ENCODE measurements around the gene RRP12. TPM values are rescaled to one million over a fixed set of nuclear protein-coding genes. Genes with fewer than 3 reads are reported as not detected.
"Not testable (repeated sequence)": the region's sequence is repeated elsewhere in the genome, so short reads cannot be mapped to it uniquely, and the experiment has no call there.

The RRP12 gene
- total RNA-seq, 1 experiment from 2014 or later: 86.2 TPM

GRCh38 chr10:97349752-97350513 lies 51.2 kb downstream of the RRP12 start:
- DNase-seq (ENCODE audit: low spot score): no peak
- no TSS peak for BruUV-seq (replicated peaks)
- CTCF ChIA-PET: no interaction called here
- H3K36me3 ChIP-seq (ENCODE audit: insufficient read depth, low read length, poor library complexity, severe bottlenecking): no peaks in the 10 kb centered on the region
- no peak for TF ChIP-seq CTCF (conservative IDR thresholded peaks at IDR 0.05; ENCODE audit: low read depth, low read length)
- no peak for TF ChIP-seq EZH2 (IDR thresholded peaks at IDR 0.05; ENCODE audit: borderline replicate concordance, low read depth, low read length, poor library complexity, severe bottlenecking)
- H3K27me3 ChIP-seq (replicated peaks; ENCODE audit: insufficient read depth, low read depth, low read length, poor library complexity): no peaks in the 10 kb centered on the region
- H3K4me1 ChIP-seq (ENCODE audit: insufficient read depth, low read length, poor library complexity, severe bottlenecking): no peaks in the 10 kb centered on the region
- no peak overlapping the region for H3K4me3 ChIP-seq (ENCODE audit: low read depth, low read length, poor library complexity, severe bottlenecking)
- POLR2A ChIA-PET (ENCODE audit: low non-redundant PET): no interaction called here
- intact Hi-C loops (cut with micrococcal nuclease; ENCODE audit: unreplicated experiment): no loop called here
- no peak overlapping the region for H3K27ac ChIP-seq (ENCODE audit: low read depth, low read length, poor library complexity, severe bottlenecking)
- no peaks in the 10 kb centered on the region for H3K9me3 ChIP-seq (ENCODE audit: low read depth, low read length, poor library complexity, severe bottlenecking)

- Histone ChIP-seq H3K9me3 (ENCODE audit: low read depth, low read length, poor library complexity, severe bottlenecking) (no peaks in the 10 kb centered on the region), H3K4me1 (ENCODE audit: insufficient read depth, low read length, poor library complexity, severe bottlenecking) (no peaks in the 10 kb centered on the region), H3K4me3 (ENCODE audit: low read depth, low read length, poor library complexity, severe bottlenecking) (no peak overlapping the region), H3K36me3 (ENCODE audit: insufficient read depth, low read length, poor library complexity, severe bottlenecking) (no peaks in the 10 kb centered on the region), H3K27me3 (replicated peaks; ENCODE audit: insufficient read depth, low read depth, low read length, poor library complexity) (no peaks in the 10 kb centered on the region), H3K27ac (ENCODE audit: low read depth, low read length, poor library complexity, severe bottlenecking) (no peak overlapping the region)
- POLR2A ChIA-PET (ENCODE audit: low non-redundant PET): no interaction called here
- no TSS peak for BruUV-seq (replicated peaks)
- intact Hi-C loops (cut with micrococcal nuclease; ENCODE audit: unreplicated experiment): no loop called here
- TF ChIP-seq CTCF (conservative IDR thresholded peaks at IDR 0.05; ENCODE audit: low read depth, low read length) (no peak), EZH2 (IDR thresholded peaks at IDR 0.05; ENCODE audit: borderline replicate concordance, low read depth, low read length, poor library complexity, severe bottlenecking) (no peak)
- no peak for DNase-seq (ENCODE audit: low spot score)
- CTCF ChIA-PET: no interaction called here
Measured at GRCh38 chr10:97347317-97347716, 53.8 kb downstream of the RRP12 start.

- H3K4me1 ChIP-seq (ENCODE audit: insufficient read depth, low read length, poor library complexity, severe bottlenecking); H3K27me3 ChIP-seq (replicated peaks; ENCODE audit: insufficient read depth, low read depth, low read length, poor library complexity); H3K36me3 ChIP-seq (ENCODE audit: insufficient read depth, low read length, poor library complexity, severe bottlenecking); H3K9me3 ChIP-seq (ENCODE audit: low read depth, low read length, poor library complexity, severe bottlenecking); BruUV-seq (replicated peaks); POLR2A ChIA-PET (ENCODE audit: low non-redundant PET); H3K27ac ChIP-seq (ENCODE audit: low read depth, low read length, poor library complexity, severe bottlenecking); DNase-seq (ENCODE audit: low spot score); intact Hi-C loops (cut with micrococcal nuclease; ENCODE audit: unreplicated experiment); H3K4me3 ChIP-seq (ENCODE audit: low read depth, low read length, poor library complexity, severe bottlenecking): not testable (repeated sequence)
- CTCF ChIA-PET: interaction anchor here (0.7 kb wide), 1 partner anchor 63 kb away, joined by 3 read pairs; no protein-coding TSS in a partner anchor
Measured at GRCh38 chr10:97343664-97344063, 57.5 kb downstream of the RRP12 start.

- Histone ChIP-seq H3K36me3 (ENCODE audit: insufficient read depth, low read length, poor library complexity, severe bottlenecking) (no peaks in the 10 kb centered on the region), H3K27me3 (replicated peaks; ENCODE audit: insufficient read depth, low read depth, low read length, poor library complexity) (no peaks in the 10 kb centered on the region), H3K4me1 (ENCODE audit: insufficient read depth, low read length, poor library complexity, severe bottlenecking) (peaks cover 14% of the 10 kb centered on the region), H3K27ac (ENCODE audit: low read depth, low read length, poor library complexity, severe bottlenecking) (no peak overlapping the region), H3K9me3 (ENCODE audit: low read depth, low read length, poor library complexity, severe bottlenecking) (no peaks in the 10 kb centered on the region), H3K4me3 (ENCODE audit: low read depth, low read length, poor library complexity, severe bottlenecking) (no peak overlapping the region)
- ChIA-PET POLR2A (ENCODE audit: low non-redundant PET) (interaction anchor here (0.5 kb wide), 1 partner anchor 9 kb away, joined by 3 read pairs; no protein-coding TSS in a partner anchor), CTCF (no interaction called here)
- no peak for TF ChIP-seq CTCF (conservative IDR thresholded peaks at IDR 0.05; ENCODE audit: low read depth, low read length)
- TF ChIP-seq EZH2 (IDR thresholded peaks at IDR 0.05; ENCODE audit: borderline replicate concordance, low read depth, low read length, poor library complexity, severe bottlenecking): no peak
- DNase-seq (ENCODE audit: low spot score): no peak
- no TSS peak for BruUV-seq (replicated peaks)
- intact Hi-C loops (cut with micrococcal nuclease; ENCODE audit: unreplicated experiment): no loop called here
Measured at GRCh38 chr10:97341416-97341815, 59.7 kb downstream of the RRP12 start.
